H1 (cell line): ENCODE data around the gene MTARC1. TPM values are rescaled to one million over a fixed set of nuclear protein-coding genes. Genes with fewer than 3 reads are reported as not detected.

Experiments used
- CTCF ChIA-PET: fragments of 300-600 bp; sonication (Branson Sonifier 250); formaldehyde crosslinking; loops from one replicate; lab custom pipeline; 2021; ENCODE audit not compliant: partially characterized antibody; lab: Charles Lee
- POLR2A ChIA-PET: fragments of 300-600 bp; sonication (Branson Sonifier 250); formaldehyde crosslinking; loops from one replicate; lab custom pipeline; 2021; ENCODE audit warnings: inconsistent platforms; ENCODE audit not compliant: partially characterized antibody; lab: Charles Lee
- DNase-seq, 2 experiments: peaks; one replicate each; pipeline versions ENCODE4 v3.0.0 to v3.0.0-alpha.2; 2010 to 2022; ENCODE audit warnings: low spot score in 2 of 2, low read depth in 1 of 2, mixed read lengths in 1 of 2
- FAIRE-seq: peaks from 2 replicates; lab custom pipeline; 2011; peaks lifted over from hg19 to GRCh38; lab: Jason Lieb, UNC
- H2AFZ ChIP-seq: 2 replicates; pipeline ENCODE4 v1.8.1; 2012; ENCODE audit warnings: low read length, inconsistent platforms
- H2AK5ac ChIP-seq: 2 replicates; pipeline ENCODE4 v1.6.1; 2013; ENCODE audit warnings: low read depth, low read length
- H2BK120ac ChIP-seq: replicated peaks from 2 replicates; pipeline ENCODE3; 2013; ENCODE audit warnings: low read depth, low read length, inconsistent platforms
- H2BK12ac ChIP-seq: 2 replicates; pipeline ENCODE4 v1.6.1; 2013; ENCODE audit warnings: low read depth, low read length
- H2BK15ac ChIP-seq: 2 replicates; pipeline ENCODE4 v1.6.1; 2013; ENCODE audit warnings: low read length
- H2BK20ac ChIP-seq: 2 replicates; pipeline ENCODE4 v1.6.1; 2013; ENCODE audit warnings: low read length
- H2BK5ac ChIP-seq: 2 replicates; pipeline ENCODE4 v1.6.1; 2013; ENCODE audit warnings: low read depth, low read length
- H3K14ac ChIP-seq: 2 replicates; pipeline ENCODE4 v1.6.1; 2013; ENCODE audit warnings: inconsistent platforms; ENCODE audit not compliant: insufficient read length
- H3K18ac ChIP-seq: 2 replicates; pipeline ENCODE4 v1.6.1; 2013; ENCODE audit warnings: low read length; ENCODE audit errors: extremely low read depth
- H3K23ac ChIP-seq: 2 replicates; pipeline ENCODE4 v1.6.1; 2013; ENCODE audit warnings: inconsistent platforms; ENCODE audit not compliant: insufficient read length
- H3K23me2 ChIP-seq: 2 replicates; pipeline ENCODE4 v1.6.1; 2013; ENCODE audit warnings: low read depth, low read length
- H3K27ac ChIP-seq: 2 replicates; pipeline ENCODE4 v1.6.1; 2011; ENCODE audit warnings: low read depth, low read length, inconsistent platforms
- H3K27me3 ChIP-seq, 4 experiments: replicated peaks in 1 of 4; 1 replicate in 1 of 4; 2 replicates in 3 of 4; pipeline versions ENCODE4 v1.6.1 to v1.8.1; 2011 to 2013; ENCODE audit warnings: low read length in 3 of 4, mild to moderate bottlenecking in 3 of 4, inconsistent platforms in 2 of 4, mixed read lengths in 2 of 4, moderate library complexity in 1 of 4; ENCODE audit not compliant: control insufficient read depth in 3 of 4, insufficient read depth in 3 of 4; ENCODE audit errors: extremely low read depth in 1 of 4
- H3K36me3 ChIP-seq, 4 experiments: 2 replicates each; pipeline versions ENCODE4 v1.6.1 to v1.8.1; 2011 to 2013; ENCODE audit warnings: mild to moderate bottlenecking in 4 of 4, low read length in 3 of 4, moderate library complexity in 2 of 4, control low read depth in 1 of 4, inconsistent platforms in 1 of 4; ENCODE audit not compliant: insufficient read depth in 4 of 4, control insufficient read depth in 2 of 4
- H3K4ac ChIP-seq: replicated peaks from 2 replicates; pipeline ENCODE3; 2013; ENCODE audit warnings: low read length, low read depth, mixed read lengths, inconsistent platforms; ENCODE audit not compliant: insufficient read length
- H3K4me1 ChIP-seq, 4 experiments: replicated peaks in 1 of 4; 1 replicate in 1 of 4; 2 replicates in 3 of 4; pipeline versions ENCODE4 v1.6.1 to v1.8.1; 2011 to 2013; ENCODE audit warnings: low read length in 3 of 4, inconsistent platforms in 2 of 4, mixed read lengths in 1 of 4; ENCODE audit not compliant: insufficient read depth in 4 of 4, control insufficient read depth in 3 of 4
- H3K4me2 ChIP-seq, 2 experiments: 2 replicates each; pipeline versions ENCODE4 v1.6.1 to v1.8.1; 2011 to 2013; ENCODE audit warnings: low read depth in 2 of 2, low read length in 2 of 2, control low read depth in 1 of 2, inconsistent platforms in 1 of 2, mild to moderate bottlenecking in 1 of 2; ENCODE audit not compliant: insufficient read depth in 1 of 2
- H3K4me3 ChIP-seq, 4 experiments: fragments of 200-600, 300-600 bp in 1 of 4; sonication (generic), shearing (Covaris generic), sonication (Bioruptor Twin) in 1 of 4; 2 replicates each; pipeline versions ENCODE4 v1.5.1 to v1.8.1; 2011 to 2016; ENCODE audit warnings: low read length in 4 of 4, low read depth in 3 of 4, control low read depth in 2 of 4, inconsistent platforms in 2 of 4, mild to moderate bottlenecking in 2 of 4, mixed read lengths in 1 of 4, moderate library complexity in 1 of 4; ENCODE audit not compliant: insufficient read depth in 2 of 4; ENCODE audit errors: extremely low read depth in 1 of 4
- H3K56ac ChIP-seq: replicated peaks from 2 replicates; pipeline ENCODE3; 2013; ENCODE audit warnings: low read depth, mild to moderate bottlenecking, mixed read lengths, low read length, inconsistent platforms; ENCODE audit not compliant: insufficient read length
- H3K79me1 ChIP-seq: 2 replicates; pipeline ENCODE4 v1.6.1; 2013; ENCODE audit warnings: low read depth, low read length, control low read depth
- H3K79me2 ChIP-seq, 2 experiments: 2 replicates each; pipeline versions ENCODE4 v1.6.1 to v1.8.1; 2012 to 2013; ENCODE audit warnings: low read length in 2 of 2, mild to moderate bottlenecking in 2 of 2, inconsistent platforms in 1 of 2; ENCODE audit not compliant: insufficient read depth in 2 of 2, control insufficient read depth in 1 of 2
- H3K9ac ChIP-seq, 4 experiments: replicated peaks in 1 of 4; 1 replicate in 1 of 4; 2 replicates in 3 of 4; pipeline versions ENCODE4 v1.6.1 to v1.8.1; 2011 to 2013; ENCODE audit warnings: low read depth in 3 of 4, low read length in 3 of 4, control low read depth in 2 of 4, mild to moderate bottlenecking in 2 of 4, moderate library complexity in 2 of 4, inconsistent platforms in 1 of 4; ENCODE audit errors: extremely low read depth in 1 of 4
- H3K9me3 ChIP-seq, 2 experiments: 2 replicates each; pipeline versions ENCODE4 v1.6.1 to v1.8.1; 2012 to 2013; ENCODE audit warnings: mild to moderate bottlenecking in 2 of 2, moderate library complexity in 2 of 2, control low read depth in 1 of 2, inconsistent platforms in 1 of 2, low read depth in 1 of 2, low read length in 1 of 2, mixed read lengths in 1 of 2; ENCODE audit not compliant: insufficient read depth in 2 of 2
- H4K20me1 ChIP-seq, 2 experiments: replicated peaks in 1 of 2; 2 replicates each; pipeline versions ENCODE3 to v1.8.1; 2011 to 2013; ENCODE audit warnings: inconsistent platforms in 2 of 2, low read length in 2 of 2, mild to moderate bottlenecking in 1 of 2; ENCODE audit not compliant: insufficient read depth in 2 of 2, control insufficient read depth in 1 of 2
- H4K5ac ChIP-seq: 2 replicates; pipeline ENCODE4 v1.6.1; 2013; ENCODE audit warnings: low read length, low read depth, mixed read lengths, inconsistent platforms; ENCODE audit not compliant: insufficient read length
- H4K8ac ChIP-seq: 2 replicates; pipeline ENCODE4 v1.8.0; 2013; ENCODE audit warnings: mild to moderate bottlenecking, moderate library complexity, low read length, inconsistent platforms; ENCODE audit not compliant: insufficient read depth; ENCODE audit errors: extremely low read depth
- H4K91ac ChIP-seq: replicated peaks from 2 replicates; pipeline ENCODE3; 2013; ENCODE audit warnings: low read length, mixed read lengths, inconsistent platforms; ENCODE audit not compliant: insufficient read length
- ATF2 ChIP-seq: IDR thresholded peaks from 2 replicates; pipeline ENCODE4 v1.6.1; 2012; ENCODE audit warnings: low read length, inconsistent platforms
- CEBPB ChIP-seq: IDR thresholded peaks from 2 replicates; pipeline ENCODE4 v1.6.1; 2012; ENCODE audit warnings: low read depth, low read length
- EP300 ChIP-seq, 2 experiments: IDR thresholded peaks; 1 replicate in 1 of 2; 2 replicates in 1 of 2; pipeline ENCODE4 v1.6.1; 2011 to 2012; ENCODE audit warnings: low read depth in 2 of 2, low read length in 2 of 2, mild to moderate bottlenecking in 2 of 2, borderline replicate concordance in 1 of 2, inconsistent platforms in 1 of 2, moderate library complexity in 1 of 2
- GABPA ChIP-seq: IDR thresholded peaks from 2 replicates; pipeline ENCODE4 v1.6.1; 2011; ENCODE audit warnings: mild to moderate bottlenecking, low read length, moderate library complexity, borderline replicate concordance; ENCODE audit not compliant: insufficient read depth
- HDAC6 ChIP-seq: IDR thresholded peaks from one replicate; pipeline ENCODE4 v1.7.1; 2012; ENCODE audit warnings: low read depth, mild to moderate bottlenecking, inconsistent platforms, low read length, moderate library complexity
- JUND ChIP-seq: IDR thresholded peaks from 2 replicates; pipeline ENCODE4 v1.6.1; 2011; ENCODE audit warnings: mild to moderate bottlenecking, improper control_type of control experiment, low read length
- KDM5A ChIP-seq: fragments of 200-600 bp; IDR thresholded peaks from 2 replicates; pipeline ENCODE4 v1.7.1; 2012; ENCODE audit warnings: mild to moderate bottlenecking, low read length, inconsistent platforms, mixed read lengths
- TCF12 ChIP-seq: IDR thresholded peaks from 2 replicates; pipeline ENCODE4 v1.6.1; 2011; ENCODE audit warnings: low read depth, mild to moderate bottlenecking, low read length
- TEAD4 ChIP-seq: IDR thresholded peaks from 2 replicates; pipeline ENCODE4 v1.6.1; 2012; ENCODE audit warnings: low read depth, low read length, inconsistent platforms, mixed read lengths
- USF2 ChIP-seq: IDR thresholded peaks from 2 replicates; pipeline ENCODE4 v1.6.1; 2011; ENCODE audit warnings: low read length, improper control_type of control experiment
- WGBS, 2 experiments: shearing (Covaris generic) in 1 of 2; methylation state at CpG; one replicate each; pipeline versions ENCODE4 v1.1.6 to v1.1.7; 2013 to 2015; ENCODE audit warnings: low lambda C conversion rate in 2 of 2, mixed read lengths in 2 of 2, inconsistent platforms in 1 of 2, low coverage in 1 of 2, missing lambda C conversion rate in 1 of 2; ENCODE audit not compliant: insufficient replicate concordance in 2 of 2, insufficient coverage in 1 of 2, insufficient read length in 1 of 2; ENCODE audit errors: extremely low coverage in 1 of 2, missing lambda C conversion rate in 1 of 2; 5-methylcytosine and 5-hydroxymethylcytosine counted together
- polyA plus RNA-seq, 7 experiments: library from polyadenylated mRNA; depleted of rRNA in 3 of 7; stranded (reverse) in 5 of 7; unstranded in 2 of 7; fragments of >200 nt in 5 of 7; fragments of 200-250 nt in 2 of 7; gene quantifications; 1 replicate in 5 of 7; 2 replicates in 1 of 7; 4 replicates in 1 of 7; pipeline versions ENCODE4 v1.2.1 to v1.2.3, GENCODE V29; 2011 to 2013; ENCODE audit warnings: missing spikeins in 2 of 7, mixed read lengths in 2 of 7
- total RNA-seq: library from RNA; stranded (reverse); fragmentation: NEBNext Ultra II Directional; extraction: Animal tissue kit (Norgen Biotek cat#: 25700); gene quantifications from 2 replicates; pipeline ENCODE4 v1.2.1, GENCODE V29; 2021

Gene MTARC1
- total and polyA plus RNA-seq, 2 of the 8 experiments (the other 6 are each of a cell fraction or from before 2014, with no cell fraction given), result 17.2 to 46.2 TPM

- H3K18ac ChIP-seq, result no peak overlapping the region
- ChIA-PET CTCF (interaction anchor here (0.7 to 2.3 kb wide), 5 partner anchors 13 to 532 kb away, joined by 3 to 12 read pairs (median 4); no protein-coding TSS in a partner anchor), POLR2A (no interaction called here)
- H2BK12ac ChIP-seq, result no peak overlapping the region
- H2BK20ac ChIP-seq, result no peak overlapping the region
- DNase-seq (no peak), FAIRE-seq (no peak)
- no peaks in the 10 kb centered on the region; the same call in 1 of the 2 replicates for H3K23me2 ChIP-seq
- no peak overlapping the region for H3K4ac ChIP-seq
- H2BK120ac ChIP-seq, result no peak overlapping the region
- no peaks in the 10 kb centered on the region for H3K27me3 ChIP-seq
- no peaks in the 10 kb centered on the region for H3K79me1 ChIP-seq
- no peaks in the 10 kb centered on the region for H4K20me1 ChIP-seq
- no peak overlapping the region for H3K4me2 ChIP-seq
- H2BK5ac ChIP-seq, result no peak overlapping the region
- no peak overlapping the region for H3K23ac ChIP-seq
- 82% methylated on average over 4 of the region's 4 CpGs; no CpG with 5 or more reads in 1 of the 2 experiments for WGBS, 2 experiments
- no peak overlapping the region for H2AFZ ChIP-seq
- no peak overlapping the region for H2BK15ac ChIP-seq
- no peak overlapping the region for H4K8ac ChIP-seq
- no peak overlapping the region for H3K27ac ChIP-seq
- H3K56ac ChIP-seq, result no peak overlapping the region
- no peak overlapping the region for H3K9ac ChIP-seq
- no peak overlapping the region for H3K4me3 ChIP-seq
- no peaks in the 10 kb centered on the region; a peak in 1 of 7 replicates for H3K4me1 ChIP-seq
- H4K5ac ChIP-seq, result no peak overlapping the region
- H3K79me2 ChIP-seq, result no peaks in the 10 kb centered on the region
- no peak overlapping the region for H2AK5ac ChIP-seq
- H3K14ac ChIP-seq, result no peak overlapping the region
- no peaks in the 10 kb centered on the region for H3K36me3 ChIP-seq
- H3K9me3 ChIP-seq, result no peaks in the 10 kb centered on the region
- no peak overlapping the region for H4K91ac ChIP-seq
- TF ChIP-seq HDAC6, result no peak
- TF ChIP-seq TCF12, result no peak
- TF ChIP-seq EP300 (IDR thresholded peaks at IDR 0.05; ENCODE audit: borderline replicate concordance in 1 of 2, low read depth in 2 of 2, low read length in 2 of 2), result no peak
- no peak for TF ChIP-seq USF2
- no peak for TF ChIP-seq ATF2
- no peak for TF ChIP-seq JUND
- TF ChIP-seq GABPA, result no peak
- no peak for TF ChIP-seq TEAD4
- TF ChIP-seq KDM5A, result no peak
- no peak for TF ChIP-seq CEBPB
Measured at GRCh38 chr1:220828179-220828490, 41.4 kb downstream of the MTARC1 start.
